SKM-1 treated with dmso at 0.1 percent for 144 hours (cell line): ENCODE data around the gene WARS2.

Source experiments
- DNase-seq: peaks from one replicate; lab custom pipeline; 2025; ENCODE audit not compliant: unreplicated experiment; lab: John Stamatoyannopoulos, UW

The WARS2 gene

GRCh38 chr1:119001181-119002027, 139.0 kb downstream of the WARS2 start:
- no peak for DNase-seq

- no peak for DNase-seq
These were observed 139.9 kb downstream of the WARS2 start for GRCh38 chr1:119000371-119001180.

DNA sequence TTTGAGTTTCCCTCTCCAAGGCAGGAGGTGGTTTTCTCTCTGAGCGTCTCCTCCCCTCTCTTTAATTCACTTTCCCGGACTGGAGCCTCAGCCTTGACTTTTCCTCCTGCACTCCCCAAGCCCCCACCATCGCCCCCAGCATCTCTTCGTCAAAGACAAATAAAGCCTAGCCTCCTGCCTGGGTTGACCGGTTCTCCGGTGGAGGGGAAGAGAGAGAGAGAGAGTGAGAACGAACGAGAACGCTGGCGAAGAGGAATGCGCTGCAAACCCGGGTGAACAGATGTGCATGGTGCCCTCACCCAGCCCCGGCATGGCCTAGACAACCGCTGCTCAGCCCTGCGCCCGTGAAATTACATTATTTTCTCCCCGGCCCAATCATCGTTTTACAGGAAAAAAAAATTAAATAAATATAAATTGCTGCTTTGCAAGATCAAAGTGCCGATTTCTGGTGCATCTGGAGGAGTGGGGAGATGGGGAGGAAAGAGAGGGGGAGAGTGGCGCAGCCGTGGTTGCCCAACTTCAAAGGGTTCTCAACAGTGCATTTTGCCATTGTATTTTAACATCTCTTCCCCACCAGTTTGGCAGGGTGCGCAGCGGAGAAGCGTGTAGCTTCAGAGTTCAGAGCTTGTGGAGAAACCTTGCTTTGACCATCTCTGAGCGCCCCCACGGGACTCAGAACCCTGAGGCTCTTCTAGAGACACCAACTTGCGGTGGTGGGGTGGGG, 140.9 kb downstream of the WARS2 start:
- no peak for DNase-seq

DNA sequence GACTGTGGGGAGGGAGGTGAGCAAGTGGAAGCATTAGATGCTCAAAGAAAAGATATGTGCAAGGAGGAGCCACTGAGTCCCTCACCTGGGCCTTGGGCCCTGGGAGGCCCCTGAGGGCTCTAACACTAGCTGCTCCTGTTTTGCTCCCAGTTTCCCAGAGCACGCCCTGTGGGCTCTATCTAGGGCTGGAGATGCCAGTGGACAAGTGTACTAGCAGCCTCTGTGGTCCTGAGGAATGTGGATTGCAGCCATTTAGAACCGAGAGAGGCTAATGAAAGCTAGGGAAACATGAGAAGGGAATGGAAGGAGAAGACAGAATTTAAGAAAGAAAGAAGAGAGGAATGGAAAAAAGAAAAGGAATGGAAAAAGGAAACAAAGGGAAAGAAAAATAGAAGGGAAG, 142.3 kb downstream of the WARS2 start:
- DNase-seq: no peak

GRCh38 chr1:118997225-118997624, 143.2 kb downstream of the WARS2 start:
- no peak for DNase-seq

DNA sequence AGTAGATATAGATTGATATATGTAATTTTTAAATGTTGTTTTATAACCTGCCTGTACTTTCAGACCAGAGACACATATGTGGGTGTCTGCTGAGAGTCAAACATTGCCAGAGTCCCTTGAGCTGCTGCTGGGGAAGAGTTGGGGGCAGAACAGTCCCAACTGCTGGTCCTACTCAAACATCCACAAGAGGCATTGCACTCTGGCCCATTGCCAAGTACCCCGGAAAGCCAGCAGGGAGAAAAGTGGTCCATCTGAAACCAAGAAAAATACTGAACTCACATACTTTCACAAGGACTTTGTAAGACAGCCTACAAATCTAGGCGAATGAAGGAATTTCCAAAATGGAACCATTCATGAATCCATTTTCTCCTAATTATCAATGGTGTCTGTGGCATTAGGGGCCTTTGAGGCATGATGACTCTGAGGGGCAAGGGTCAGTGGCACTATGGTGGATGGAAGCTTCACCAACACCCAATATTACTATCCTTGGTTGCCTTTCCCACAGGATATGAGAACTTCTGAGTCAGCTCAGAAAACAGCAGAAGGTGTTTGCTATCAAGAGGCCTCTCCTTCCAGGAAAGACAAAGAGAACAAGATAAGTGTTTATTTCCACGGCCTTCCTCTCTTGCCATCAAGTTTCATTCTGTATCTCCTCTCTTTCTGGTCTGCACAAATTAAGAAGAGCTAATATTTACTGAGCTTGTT, 145.0 kb downstream of the WARS2 start:
- DNase-seq: no peak

GRCh38 chr1:118993700-118994026, 146.8 kb downstream of the WARS2 start:
- DNase-seq: no peak

GRCh38 chr1:118992868-118993699, 147.4 kb downstream of the WARS2 start:
- DNase-seq: no peak

DNA sequence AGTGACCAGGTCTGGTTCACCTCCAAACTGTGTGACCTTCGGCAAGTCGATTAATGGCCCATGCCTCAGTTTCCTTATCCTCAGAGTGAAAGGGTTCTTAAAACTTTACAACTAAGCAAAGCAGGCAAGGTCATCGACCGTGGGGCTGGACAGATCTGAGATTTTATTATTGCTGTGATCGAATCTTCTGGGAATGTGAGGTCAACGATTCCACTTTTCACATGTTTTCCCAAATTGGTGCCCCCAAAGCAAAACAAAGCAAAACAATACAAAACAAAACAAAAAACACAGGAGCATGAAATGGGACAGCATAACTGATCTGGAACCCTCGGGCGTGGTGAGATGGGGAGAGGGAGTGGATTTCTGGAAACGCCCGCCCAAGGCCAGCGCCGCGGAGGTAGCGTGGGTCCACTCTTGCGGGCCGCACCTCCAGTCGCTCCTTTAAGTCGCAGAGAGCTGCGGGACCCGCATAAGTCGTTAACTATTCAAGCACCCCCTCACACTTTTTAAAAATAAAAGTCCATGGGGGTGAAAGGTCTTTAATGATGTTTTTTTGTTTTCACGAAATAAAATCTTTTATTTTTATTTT, 148.1 kb downstream of the WARS2 start:
- DNase-seq: no peak

GRCh38 chr1:118991448-118991847, 149.0 kb downstream of the WARS2 start:
- DNase-seq: no peak

- DNase-seq: no peak
These were observed 149.8 kb downstream of the WARS2 start for GRCh38 chr1:118990513-118991152.

GRCh38 chr1:118989878-118990378, 150.5 kb downstream of the WARS2 start:
- DNase-seq: no peak

DNA sequence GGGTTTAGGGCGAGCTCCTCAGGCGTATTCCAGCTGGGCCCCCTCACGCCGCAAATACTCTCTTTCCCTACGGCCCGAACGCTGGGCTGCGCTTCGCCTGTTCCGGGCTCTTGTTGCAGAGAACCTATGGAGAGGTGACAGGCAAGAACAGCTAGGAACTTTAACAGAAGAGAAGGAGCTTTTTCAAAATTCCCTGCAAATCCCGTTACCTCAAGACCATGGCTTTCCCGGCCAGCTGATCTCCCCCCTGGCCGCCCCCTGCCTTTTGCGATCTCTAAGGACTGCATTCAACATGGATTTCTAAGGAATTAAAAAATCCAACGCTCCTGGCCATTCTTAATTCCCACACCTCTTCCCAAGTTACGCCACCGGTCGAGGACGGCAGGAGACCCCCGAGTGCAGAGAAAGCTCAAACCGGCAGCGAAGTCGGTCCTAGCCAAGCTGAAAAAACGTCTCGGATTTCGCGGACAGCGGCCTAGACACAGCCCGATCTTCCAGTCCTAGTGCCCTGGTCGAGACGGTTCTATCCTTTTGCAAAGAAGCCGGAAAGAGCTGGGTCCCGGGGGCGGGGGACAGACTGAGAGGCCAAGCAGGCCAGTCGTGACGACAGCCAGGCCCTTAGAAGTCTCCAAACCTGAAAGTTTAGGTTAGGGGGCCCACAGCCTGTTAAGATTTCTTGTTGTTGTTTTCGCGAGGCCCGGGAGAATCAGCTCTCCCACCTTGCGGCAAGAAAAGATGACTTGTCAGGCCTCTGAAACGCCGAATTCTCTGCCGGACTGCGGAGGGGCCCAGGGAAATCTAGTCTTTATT, 151.2 kb downstream of the WARS2 start:
- DNase-seq: no peak

GRCh38 chr1:118988186-118989005, 152.1 kb downstream of the WARS2 start, which contains the start of gene TBX15:
TSS of gene TBX15 (minus strand) at chr1:118988343. CDS start at chr1:118987795, 548 bp downstream.
- DNase-seq: no peak

DNA sequence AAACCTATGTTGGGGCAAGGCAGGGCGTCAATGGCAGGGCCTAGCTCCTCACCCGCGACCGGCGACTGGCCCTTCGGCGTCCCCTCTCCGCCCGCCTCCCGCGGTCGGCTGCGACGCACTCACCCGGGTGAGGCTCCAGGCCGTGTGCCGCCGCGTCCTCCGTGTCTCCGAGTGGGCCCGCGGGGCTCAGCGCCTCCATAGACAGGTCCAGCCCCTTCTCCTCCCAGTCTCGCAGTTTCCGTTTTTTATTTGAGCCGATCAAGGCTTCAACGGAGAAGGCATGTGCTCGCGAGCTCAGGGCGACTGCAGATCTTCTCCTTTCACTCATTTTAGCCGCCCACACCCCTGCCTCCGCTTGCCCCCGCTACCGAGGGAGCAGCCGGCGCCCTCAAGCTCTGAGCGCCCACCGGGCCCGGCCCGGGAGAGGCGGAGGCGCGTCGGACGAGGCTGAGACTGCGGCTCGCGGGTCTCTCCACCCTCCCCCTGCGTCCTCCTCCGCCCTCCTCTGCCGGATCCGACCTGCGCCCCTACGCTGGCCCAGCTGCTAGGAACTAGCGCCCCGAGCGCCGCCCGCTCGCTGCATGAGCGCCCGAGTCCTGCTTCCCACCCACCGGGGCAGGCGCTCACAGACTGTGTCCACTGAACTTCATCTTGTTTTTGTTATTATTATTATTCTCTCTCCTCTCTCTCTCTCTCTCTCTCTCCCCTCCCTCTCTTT, 152.8 kb downstream of the WARS2 start:
- DNase-seq: no peak

DNA sequence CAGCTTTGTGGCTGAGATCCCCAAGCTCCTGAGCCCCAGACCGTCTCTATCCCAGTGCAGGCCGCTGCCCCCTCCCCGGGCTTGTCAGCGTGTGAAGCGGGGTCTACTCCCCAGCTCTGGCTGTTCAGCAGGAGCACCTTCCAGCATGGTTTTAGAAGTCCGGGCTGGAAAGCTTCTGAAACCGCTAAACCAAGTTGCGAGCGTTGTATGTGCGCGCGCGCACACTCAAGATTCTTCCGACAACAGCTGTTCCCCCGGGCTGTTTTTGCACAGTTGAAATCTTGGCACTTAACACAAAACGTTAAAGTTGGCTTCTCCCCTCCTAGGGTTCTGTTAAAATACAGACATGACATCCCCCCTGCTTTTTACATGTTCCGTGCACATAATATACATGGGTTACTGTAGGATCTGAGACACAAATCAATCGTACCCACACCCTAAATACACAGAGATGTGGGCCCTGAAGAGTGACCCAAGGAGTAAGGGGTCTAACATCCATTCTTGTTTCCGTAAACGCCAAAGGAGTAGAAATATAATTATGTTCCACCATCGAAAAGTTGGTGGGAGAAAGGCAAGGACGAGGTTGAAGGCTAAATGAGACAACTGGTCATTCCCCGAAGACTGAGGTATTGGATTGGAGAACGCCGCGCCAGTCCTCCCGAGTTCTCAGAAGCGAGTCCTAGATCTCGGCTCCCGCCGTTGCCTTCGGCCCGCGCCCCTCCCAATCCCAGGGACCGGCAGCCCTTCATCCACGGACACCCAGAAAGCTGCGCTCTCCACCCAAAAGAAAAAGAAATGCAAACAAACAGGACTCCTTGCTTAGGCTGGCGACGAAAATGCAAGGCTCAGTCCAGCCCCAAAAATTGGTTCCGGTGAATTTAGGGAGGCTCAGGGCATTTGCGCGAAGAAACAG, 153.6 kb downstream of the WARS2 start:
- DNase-seq: no peak
